Sigmoid colon (tissue), 4 donors: ENCODE results near the gene DDR2.

Experiments used
- CTCF ChIP-seq, 4 experiments: fragments of 450-650 bp in 3 of 4; fragments of 200-600 bp in 1 of 4; IDR thresholded peaks; one replicate each; pipeline ENCODE4 v1.5.1; 2016 to 2019; ENCODE audit warnings: antibody characterized with exemption in 4 of 4, mild to moderate bottlenecking in 3 of 4, moderate library complexity in 2 of 4
- POLR2AphosphoS5 ChIP-seq, 4 donors: sonication (generic); formaldehyde crosslinking; IDR thresholded peaks; one replicate each; pipeline ENCODE4 v1.6.1; 2017; ENCODE audit warnings: antibody characterized with exemption in 4 of 4

GRCh38 chr1:162687870-162688269 is 55.6 kb downstream of the DDR2 start:
- no peak for TF ChIP-seq CTCF (IDR thresholded peaks at IDR 0.05)
- peak in 2 of 4 donors; percentile 33 to 41 for TF ChIP-seq POLR2AphosphoS5 (IDR thresholded peaks at IDR 0.05)
